Panc1 (cell line): ENCODE measurements around the gene TPRA1. TPM values are rescaled to one million over a fixed set of nuclear protein-coding genes. Genes with fewer than 3 reads are reported as not detected.

Experiments used
- ATAC-seq: fragments of 200-7000 bp; cut with Tn5 transposase; 2 replicates; pipeline ENCODE4 v1.9.1; 2020; ENCODE audit warnings: mild to moderate bottlenecking, moderate library complexity
- BruUV-seq: library from RNA; stranded (reverse); fragments of 400-500 nt; replicated peaks from 2 replicates; lab custom pipeline; 2021; lab: Mats Ljungman, UMichigan
- CTCF ChIA-PET: fragments of 300-600 bp; sonication (Branson Sonifier 250); formaldehyde crosslinking; loops from one replicate; lab custom pipeline; 2022; ENCODE audit warnings: antibody characterized with exemption; lab: Charles Lee
- POLR2A ChIA-PET: fragments of 300-600 bp; sonication (Branson Sonifier 250); formaldehyde crosslinking; loops from one replicate; lab custom pipeline; 2022; ENCODE audit warnings: antibody characterized with exemption; lab: Charles Lee
- DNase-seq: peaks from one replicate; pipeline ENCODE4 v3.0.0-alpha.2; 2010; ENCODE audit warnings: low read depth, low spot score
- H3K27ac ChIP-seq: 2 replicates; pipeline ENCODE4 v1.5.1; 2011; ENCODE audit warnings: mild to moderate bottlenecking, low read length, inconsistent platforms
- H3K27me3 ChIP-seq: fragments of 200-500 bp; sonication (Bioruptor generic); 2 replicates; pipeline ENCODE4 v1.6.0; 2014; ENCODE audit warnings: low read length, inconsistent platforms; ENCODE audit not compliant: control insufficient read depth, insufficient read depth
- H3K36me3 ChIP-seq: fragments of 200-500 bp; sonication (Bioruptor generic); 2 replicates; pipeline ENCODE4 v1.5.1; 2014; ENCODE audit warnings: inconsistent platforms, mild to moderate bottlenecking, low read length, moderate library complexity; ENCODE audit not compliant: control insufficient read depth, insufficient read depth
- H3K4me1 ChIP-seq: 2 replicates; pipeline ENCODE4 v1.5.1; 2011; ENCODE audit warnings: inconsistent platforms, mild to moderate bottlenecking, low read length, moderate library complexity; ENCODE audit not compliant: control insufficient read depth, insufficient read depth
- H3K4me3 ChIP-seq, 2 experiments: 2 replicates each; pipeline ENCODE4 v1.5.1; 2011 to 2012; ENCODE audit warnings: low read depth in 2 of 2, low read length in 2 of 2, mild to moderate bottlenecking in 2 of 2, inconsistent platforms in 1 of 2, moderate library complexity in 1 of 2
- H3K9me3 ChIP-seq: fragments of 200-500 bp; sonication (Bioruptor generic); 2 replicates; pipeline ENCODE4 v1.5.1; 2014; ENCODE audit warnings: low read depth, mild to moderate bottlenecking, inconsistent platforms, low read length, moderate library complexity; ENCODE audit not compliant: control insufficient read depth, insufficient read depth
- POLR2AphosphoS5 ChIP-seq: IDR thresholded peaks from 2 replicates; pipeline ENCODE4 v1.6.1; 2012; ENCODE audit warnings: mild to moderate bottlenecking, low read depth, low read length, moderate library complexity
- SIN3A ChIP-seq: IDR thresholded peaks from 2 replicates; pipeline ENCODE4 v1.6.1; 2012; ENCODE audit warnings: low read depth, mild to moderate bottlenecking, low read length, moderate library complexity, borderline replicate concordance; ENCODE audit not compliant: insufficient read depth
- TCF7L2 ChIP-seq: IDR thresholded peaks from 2 replicates; pipeline ENCODE4 v1.6.1; 2011; ENCODE audit warnings: mild to moderate bottlenecking, low read depth, low read length, inconsistent platforms
- in situ Hi-C: cut with HindIII; loops from 2 replicates; pipeline ENCODE4 v1.10.0; 2016; ENCODE audit warnings: low sequenced_read_pairs, low pct_unique_long_range_greater_than_20kb
- intact Hi-C: fragments of 100-400 bp; cut with micrococcal nuclease; formaldehyde crosslinking; loops from one replicate; pipeline ENCODE4 v1.10.0; 2022; ENCODE audit not compliant: unreplicated experiment
- total RNA-seq: library from RNA; stranded (reverse); gene quantifications from one replicate; pipeline ENCODE4 v1.2.1, GENCODE V29; 2021; ENCODE audit not compliant: unreplicated experiment
- TF ChIP-seq, protein P1 (sequence below): fragments of 450-650 bp; IDR thresholded peaks from 2 replicates; pipeline ENCODE4 v1.5.1; 2017; ENCODE audit warnings: mild to moderate bottlenecking
- TF ChIP-seq, protein P2 (sequence below), 2 experiments: IDR thresholded peaks; 2 replicates each; pipeline ENCODE4 v1.6.1; 2011 to 2012; ENCODE audit warnings: low read depth in 2 of 2, control low read depth in 1 of 2, low read length in 1 of 2, mild to moderate bottlenecking in 1 of 2, moderate library complexity in 1 of 2; ENCODE audit not compliant: insufficient read depth in 1 of 2

TPRA1 gene
- total RNA-seq, 1 experiment from 2014 or later = 42.6 TPM

DNA sequence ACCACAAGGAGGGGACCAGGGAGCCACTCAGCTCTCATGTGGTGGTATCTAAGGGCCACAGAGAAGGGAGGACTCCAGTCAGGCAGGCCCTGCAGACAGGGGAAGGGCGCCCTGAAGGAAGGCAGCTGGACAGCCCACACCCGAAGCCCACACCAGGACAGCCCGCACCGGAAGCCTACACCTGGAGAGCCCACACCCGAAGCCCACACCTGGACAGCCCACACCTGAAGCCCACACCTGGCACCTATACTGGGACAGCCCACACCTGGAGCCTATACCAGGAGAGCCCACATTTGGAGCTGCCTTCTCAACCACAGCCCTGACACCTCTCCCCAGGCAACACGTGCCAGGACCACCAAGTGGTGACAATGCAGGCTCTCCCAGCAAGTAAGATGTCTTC, 11.7 kb downstream of the TPRA1 start:
- Histone ChIP-seq H3K4me1 (peaks cover 4% of the 10 kb centered on the region; the same call in 1 of the 2 replicates), H3K4me3 (no peak overlapping the region), H3K27ac (no peak overlapping the region), H3K9me3 (no peaks in the 10 kb centered on the region), H3K36me3 (peaks cover 2% of the 10 kb centered on the region; the same call in 1 of the 2 replicates), H3K27me3 (no peaks in the 10 kb centered on the region)
- no TSS peak for BruUV-seq
- in situ Hi-C loops (no loop called here), intact Hi-C loops (no loop called here)
- CTCF ChIA-PET = interaction anchor here (0.7 kb wide), 1 partner anchor 69 kb away, joined by 3 read pairs; no protein-coding TSS in a partner anchor
- TF ChIP-seq SIN3A (no peak), TCF7L2 (no peak), POLR2AphosphoS5 (no peak)
- TF ChIP-seq, protein P1, sequence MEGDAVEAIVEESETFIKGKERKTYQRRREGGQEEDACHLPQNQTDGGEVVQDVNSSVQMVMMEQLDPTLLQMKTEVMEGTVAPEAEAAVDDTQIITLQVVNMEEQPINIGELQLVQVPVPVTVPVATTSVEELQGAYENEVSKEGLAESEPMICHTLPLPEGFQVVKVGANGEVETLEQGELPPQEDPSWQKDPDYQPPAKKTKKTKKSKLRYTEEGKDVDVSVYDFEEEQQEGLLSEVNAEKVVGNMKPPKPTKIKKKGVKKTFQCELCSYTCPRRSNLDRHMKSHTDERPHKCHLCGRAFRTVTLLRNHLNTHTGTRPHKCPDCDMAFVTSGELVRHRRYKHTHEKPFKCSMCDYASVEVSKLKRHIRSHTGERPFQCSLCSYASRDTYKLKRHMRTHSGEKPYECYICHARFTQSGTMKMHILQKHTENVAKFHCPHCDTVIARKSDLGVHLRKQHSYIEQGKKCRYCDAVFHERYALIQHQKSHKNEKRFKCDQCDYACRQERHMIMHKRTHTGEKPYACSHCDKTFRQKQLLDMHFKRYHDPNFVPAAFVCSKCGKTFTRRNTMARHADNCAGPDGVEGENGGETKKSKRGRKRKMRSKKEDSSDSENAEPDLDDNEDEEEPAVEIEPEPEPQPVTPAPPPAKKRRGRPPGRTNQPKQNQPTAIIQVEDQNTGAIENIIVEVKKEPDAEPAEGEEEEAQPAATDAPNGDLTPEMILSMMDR = no peak
- TF ChIP-seq, protein P2, sequence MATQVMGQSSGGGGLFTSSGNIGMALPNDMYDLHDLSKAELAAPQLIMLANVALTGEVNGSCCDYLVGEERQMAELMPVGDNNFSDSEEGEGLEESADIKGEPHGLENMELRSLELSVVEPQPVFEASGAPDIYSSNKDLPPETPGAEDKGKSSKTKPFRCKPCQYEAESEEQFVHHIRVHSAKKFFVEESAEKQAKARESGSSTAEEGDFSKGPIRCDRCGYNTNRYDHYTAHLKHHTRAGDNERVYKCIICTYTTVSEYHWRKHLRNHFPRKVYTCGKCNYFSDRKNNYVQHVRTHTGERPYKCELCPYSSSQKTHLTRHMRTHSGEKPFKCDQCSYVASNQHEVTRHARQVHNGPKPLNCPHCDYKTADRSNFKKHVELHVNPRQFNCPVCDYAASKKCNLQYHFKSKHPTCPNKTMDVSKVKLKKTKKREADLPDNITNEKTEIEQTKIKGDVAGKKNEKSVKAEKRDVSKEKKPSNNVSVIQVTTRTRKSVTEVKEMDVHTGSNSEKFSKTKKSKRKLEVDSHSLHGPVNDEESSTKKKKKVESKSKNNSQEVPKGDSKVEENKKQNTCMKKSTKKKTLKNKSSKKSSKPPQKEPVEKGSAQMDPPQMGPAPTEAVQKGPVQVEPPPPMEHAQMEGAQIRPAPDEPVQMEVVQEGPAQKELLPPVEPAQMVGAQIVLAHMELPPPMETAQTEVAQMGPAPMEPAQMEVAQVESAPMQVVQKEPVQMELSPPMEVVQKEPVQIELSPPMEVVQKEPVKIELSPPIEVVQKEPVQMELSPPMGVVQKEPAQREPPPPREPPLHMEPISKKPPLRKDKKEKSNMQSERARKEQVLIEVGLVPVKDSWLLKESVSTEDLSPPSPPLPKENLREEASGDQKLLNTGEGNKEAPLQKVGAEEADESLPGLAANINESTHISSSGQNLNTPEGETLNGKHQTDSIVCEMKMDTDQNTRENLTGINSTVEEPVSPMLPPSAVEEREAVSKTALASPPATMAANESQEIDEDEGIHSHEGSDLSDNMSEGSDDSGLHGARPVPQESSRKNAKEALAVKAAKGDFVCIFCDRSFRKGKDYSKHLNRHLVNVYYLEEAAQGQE (IDR thresholded peaks at IDR 0.05; ENCODE audit: insufficient read depth in 1 of 2, low read depth in 2 of 2, low read length in 1 of 2) = no peak
- ATAC-seq (no peak), DNase-seq (no peak)
- POLR2A ChIA-PET = no interaction called here

- in situ Hi-C loops = no loop called here
- ATAC-seq (no peak), DNase-seq (no peak)
- Histone ChIP-seq H3K4me3 (no peak overlapping the region), H3K36me3 (peaks cover 7% of the 10 kb centered on the region; the same call in 1 of the 2 replicates), H3K4me1 (peaks cover 4% of the 10 kb centered on the region; the same call in 1 of the 2 replicates), H3K9me3 (no peaks in the 10 kb centered on the region), H3K27me3 (no peaks in the 10 kb centered on the region), H3K27ac (no peak overlapping the region)
- TF ChIP-seq, protein P1 = no peak
- TF ChIP-seq, protein P2 (IDR thresholded peaks at IDR 0.05; ENCODE audit: insufficient read depth in 1 of 2, low read depth in 2 of 2, low read length in 1 of 2) = no peak
- TF ChIP-seq POLR2AphosphoS5 = no peak
- TF ChIP-seq SIN3A = no peak
- no peak for TF ChIP-seq TCF7L2
- intact Hi-C loops = no loop called here
- ChIA-PET POLR2A (no interaction called here), CTCF (no interaction called here)
- no TSS peak for BruUV-seq
These were observed 12.4 kb downstream of the TPRA1 start for GRCh38 chr3:127578168-127578567.
